Measurements from ENCODE around the gene PNPLA7.
"Not testable (repeated sequence)": the region's sequence is repeated elsewhere in the genome, so short reads cannot be mapped to it uniquely, and the experiment has no call there.

PNPLA7 gene

DNA sequence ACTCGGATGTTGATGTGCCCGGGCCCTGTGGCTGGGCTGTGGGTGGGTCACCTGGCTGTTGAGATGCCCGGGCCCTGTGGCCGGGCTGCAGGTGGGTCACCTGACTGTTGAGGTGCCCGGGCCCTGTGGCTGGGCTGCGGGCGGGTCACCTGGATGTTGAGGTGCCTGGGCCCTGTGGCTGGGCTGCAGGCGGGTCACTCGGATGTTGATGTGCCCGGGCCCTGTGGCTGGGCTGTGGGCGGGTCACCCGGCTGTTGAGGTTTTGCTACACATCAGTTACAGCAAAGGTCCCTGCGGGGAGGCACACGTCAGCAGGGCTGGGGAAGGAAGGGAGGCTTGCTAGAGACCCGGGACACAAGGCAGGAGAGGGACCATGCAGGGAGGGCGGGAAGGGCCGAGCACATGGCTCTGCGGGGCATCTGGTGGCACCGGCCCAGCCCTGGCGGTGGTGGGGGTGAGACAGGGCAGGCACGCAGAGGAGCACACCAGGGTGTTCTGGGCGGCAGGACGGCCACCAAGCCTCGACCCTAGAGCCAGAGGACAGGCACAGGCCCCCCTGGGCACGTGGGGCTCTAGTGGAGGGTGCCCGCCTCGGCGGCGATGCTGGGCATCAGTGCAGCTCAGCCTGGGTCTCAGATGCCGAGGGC is 35.4 kb downstream of the PNPLA7 start:
- DNase-seq, result no peak

- DNase-seq, result not testable (repeated sequence)
Observed at GRCh38 chr9:137513801-137514570, 36.2 kb downstream of the PNPLA7 start.

DNA sequence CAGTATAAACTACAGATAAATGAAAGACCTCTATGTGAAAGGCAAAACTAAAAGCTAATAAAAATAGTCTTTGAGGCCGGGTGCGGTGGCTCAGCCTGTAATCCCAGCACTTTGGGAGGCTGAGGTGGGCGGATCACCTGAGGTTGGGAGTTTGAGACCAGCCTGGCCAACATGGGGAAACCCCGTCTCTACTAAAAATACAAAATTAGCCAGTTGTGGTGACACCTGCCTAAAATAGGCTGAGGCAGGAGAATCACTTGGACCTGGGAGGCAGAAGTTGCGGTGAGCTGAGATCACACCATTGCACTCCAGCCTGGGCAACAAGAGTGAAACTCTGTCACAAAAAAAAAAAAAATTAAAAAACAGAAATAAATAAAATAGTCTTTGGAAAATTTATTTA is 37.1 kb downstream of the PNPLA7 start:
- not testable (repeated sequence) for DNase-seq

GRCh38 chr9:137511758-137512463 is 38.3 kb downstream of the PNPLA7 start:
- no peak for DNase-seq

- not testable (repeated sequence) for DNase-seq
Observed at GRCh38 chr9:137511126-137511525, 39.1 kb downstream of the PNPLA7 start.

DNA sequence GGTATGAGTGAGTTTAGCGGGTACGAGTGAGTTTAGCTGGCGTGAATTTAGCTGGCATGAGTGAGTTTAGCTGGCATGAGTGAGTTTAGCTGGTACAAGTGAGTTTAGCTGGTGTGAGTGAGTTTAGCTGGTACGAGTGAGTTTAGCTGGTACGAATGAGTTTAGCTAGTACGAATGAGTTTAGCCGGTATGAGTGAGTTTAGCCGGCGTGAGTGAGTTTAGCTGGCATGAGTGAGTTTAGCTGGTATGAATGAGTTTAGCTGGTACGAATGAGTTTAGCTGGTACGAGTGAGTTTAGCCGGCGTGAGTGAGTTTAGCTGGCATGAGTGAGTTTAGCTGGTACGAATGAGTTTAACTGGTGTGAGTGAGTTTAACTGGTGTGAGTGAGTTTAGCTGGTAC is 41.0 kb downstream of the PNPLA7 start:
- DNase-seq, result no peak

DNA sequence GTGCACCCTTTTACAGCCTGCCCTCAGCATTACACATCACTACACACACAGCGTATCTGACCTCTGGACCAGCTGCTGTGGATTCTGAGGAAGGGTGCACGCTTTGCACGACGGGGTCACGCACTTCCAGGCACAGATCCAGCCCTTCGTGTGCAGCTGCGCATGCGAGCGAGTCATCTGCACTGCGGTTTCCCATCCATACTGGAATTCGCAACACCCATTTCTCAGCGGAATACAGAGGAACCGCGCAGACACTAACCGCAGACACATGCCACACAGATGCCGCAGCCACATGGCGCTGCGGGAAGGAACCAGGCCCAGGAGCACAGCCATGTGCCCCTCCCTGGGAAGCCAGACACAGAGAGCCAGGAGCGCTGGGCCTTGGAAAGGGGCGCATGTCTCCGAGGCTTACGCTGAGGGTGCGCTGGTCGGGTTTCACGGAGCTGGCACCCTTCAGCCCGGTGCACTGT is 43.5 kb downstream of the PNPLA7 start:
- no peak for DNase-seq

GRCh38 chr9:137506274-137506673 is 43.9 kb downstream of the PNPLA7 start:
- DNase-seq, result no peak

DNA sequence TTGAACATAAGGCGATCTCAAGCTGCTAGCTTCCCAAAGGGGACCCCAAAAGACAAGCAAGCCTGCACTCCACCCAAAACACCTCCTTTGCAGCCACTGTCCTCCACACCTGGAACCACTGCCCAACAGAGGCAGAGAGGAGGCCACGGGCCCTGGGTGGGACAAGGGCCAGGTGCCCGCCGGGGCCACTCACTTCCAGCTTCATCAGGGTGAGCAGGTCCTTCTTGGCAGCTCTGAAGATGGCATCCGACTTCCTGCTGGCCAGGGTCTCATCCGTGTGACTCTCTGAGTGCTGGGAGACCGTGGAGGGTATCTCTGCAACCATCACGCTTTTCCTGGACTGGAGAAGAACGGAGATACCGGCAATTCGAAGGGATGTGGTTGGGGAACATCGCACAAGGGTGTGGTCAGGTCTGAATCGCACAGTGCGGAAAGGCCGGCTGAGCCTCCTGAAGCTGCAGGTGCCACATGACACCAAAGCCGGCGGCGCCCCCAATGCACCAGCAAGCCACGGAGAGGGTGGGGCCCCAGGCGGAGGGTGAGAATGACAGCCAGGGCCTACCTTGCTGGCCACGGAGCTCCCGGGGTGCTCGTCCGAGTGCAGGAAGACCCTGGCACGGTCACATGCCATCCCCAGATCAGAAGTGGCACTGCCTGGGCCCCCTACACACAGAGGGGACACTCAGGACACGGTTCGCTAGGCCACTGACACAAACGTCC is 44.6 kb downstream of the PNPLA7 start:
- no peak for DNase-seq

DNA sequence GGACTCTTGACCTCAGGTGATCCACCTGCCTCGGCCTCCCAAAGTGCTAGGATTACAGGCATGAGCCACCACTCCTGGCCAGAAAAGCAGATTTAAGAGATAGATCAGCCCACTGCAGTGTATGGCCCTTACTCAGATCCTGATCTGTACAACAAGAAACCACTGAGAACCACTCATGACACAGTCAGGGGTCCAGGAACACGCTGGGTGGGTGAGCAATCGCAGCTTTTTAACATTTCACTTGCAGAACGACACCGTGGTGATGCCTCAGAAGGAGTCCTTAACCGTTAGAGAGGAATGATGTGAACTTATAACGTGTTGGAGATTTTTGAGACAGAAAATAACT is 45.8 kb downstream of the PNPLA7 start:
- no peak for DNase-seq

DNA sequence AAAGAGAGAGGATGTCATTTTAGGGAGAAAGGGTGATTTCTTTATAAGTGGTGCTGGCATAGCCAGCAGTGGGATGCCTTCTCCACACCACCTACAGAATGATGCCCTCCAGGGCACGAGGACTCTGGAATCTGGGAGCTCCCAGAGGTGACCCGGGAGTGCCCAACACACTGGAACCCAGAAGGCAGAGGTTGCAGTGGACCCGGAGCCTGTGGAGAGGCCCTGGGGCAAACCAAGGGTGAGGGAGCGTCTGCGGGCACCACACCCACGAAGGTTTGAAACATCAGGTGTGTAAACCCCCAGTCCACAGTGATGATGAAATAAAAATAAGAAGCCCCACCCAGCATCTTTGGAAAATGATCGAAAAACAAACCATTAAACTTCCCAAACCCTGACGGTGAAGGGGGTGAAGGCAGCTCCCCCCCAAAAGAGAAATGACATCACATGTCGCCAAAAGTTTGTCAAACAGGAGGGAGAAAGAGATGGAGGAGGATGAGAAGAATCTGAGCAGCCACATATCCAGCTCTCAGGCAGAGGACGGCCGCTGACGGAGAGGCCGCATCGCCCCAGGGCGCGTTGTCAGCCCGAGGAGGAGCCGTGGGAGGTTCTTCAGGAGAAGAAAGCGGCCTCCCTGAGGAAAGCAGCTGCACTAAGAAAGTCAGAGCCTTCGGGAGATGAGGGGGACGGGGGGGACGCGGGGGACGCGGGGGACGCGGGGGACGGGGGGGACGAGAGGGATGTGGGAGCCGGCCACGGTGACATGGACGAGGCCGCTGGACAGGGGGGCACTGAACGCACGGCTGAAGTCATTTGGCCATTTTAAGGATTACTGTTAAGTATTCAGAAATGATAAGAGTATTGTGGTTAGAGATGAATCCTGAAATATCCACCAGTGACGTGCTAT is 47.9 kb downstream of the PNPLA7 start:
- no peak for DNase-seq

DNA sequence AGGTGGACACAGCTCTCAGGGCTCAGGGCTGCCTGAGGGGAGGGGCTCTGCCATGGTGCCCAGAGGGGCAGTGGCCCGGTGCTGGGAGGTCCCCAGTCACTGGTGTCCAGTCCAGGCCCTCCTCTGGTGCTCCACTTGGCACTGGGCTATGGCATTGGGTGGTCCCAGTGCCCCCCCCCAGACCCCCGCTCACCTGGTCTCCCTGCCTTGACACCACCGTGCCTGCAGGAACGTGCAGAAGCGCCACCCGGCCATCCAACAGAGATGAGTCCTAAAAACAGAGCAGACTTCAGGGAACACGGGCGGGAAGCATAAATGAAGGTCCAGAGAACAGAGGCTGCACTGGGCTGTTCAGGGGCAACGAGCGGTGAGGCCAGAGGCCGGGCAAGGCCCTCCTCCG is 48.7 kb downstream of the PNPLA7 start:
- no peak for DNase-seq

DNA sequence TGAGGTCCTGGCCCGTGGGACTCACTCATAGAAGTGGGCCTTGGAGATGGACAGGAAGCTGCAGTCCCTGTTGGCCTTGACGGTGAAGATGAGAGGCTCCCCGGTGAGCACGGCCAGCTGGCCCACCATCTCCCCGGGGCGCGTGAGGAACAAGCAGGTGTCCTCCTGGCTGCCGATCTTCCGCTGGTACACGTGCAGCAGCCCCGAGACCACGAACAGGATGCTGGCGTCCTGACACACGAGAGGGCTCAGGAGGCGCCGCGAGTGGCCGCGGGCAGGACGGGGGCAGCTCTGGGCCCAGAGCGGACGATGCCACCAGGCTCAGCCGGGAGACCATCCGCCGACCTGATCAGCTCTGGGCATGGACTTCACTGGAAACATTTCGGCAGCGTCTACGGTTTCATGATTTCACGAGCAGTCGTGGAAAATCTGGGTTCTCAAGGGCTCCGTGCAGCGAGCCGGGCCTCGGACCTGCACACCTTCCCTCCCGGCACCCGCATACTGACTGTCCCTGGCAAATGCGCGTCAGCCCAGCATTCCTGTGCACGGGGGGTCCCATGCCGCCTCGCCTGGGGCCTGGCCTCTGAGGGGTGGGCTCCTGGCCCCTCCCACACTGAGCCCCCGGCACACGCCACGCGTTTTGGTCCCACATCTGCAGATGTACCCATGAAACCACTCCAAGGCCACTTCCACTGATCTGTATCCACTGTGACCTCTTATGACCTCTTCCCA is 49.4 kb downstream of the PNPLA7 start:
- DNase-seq, result no peak

DNA sequence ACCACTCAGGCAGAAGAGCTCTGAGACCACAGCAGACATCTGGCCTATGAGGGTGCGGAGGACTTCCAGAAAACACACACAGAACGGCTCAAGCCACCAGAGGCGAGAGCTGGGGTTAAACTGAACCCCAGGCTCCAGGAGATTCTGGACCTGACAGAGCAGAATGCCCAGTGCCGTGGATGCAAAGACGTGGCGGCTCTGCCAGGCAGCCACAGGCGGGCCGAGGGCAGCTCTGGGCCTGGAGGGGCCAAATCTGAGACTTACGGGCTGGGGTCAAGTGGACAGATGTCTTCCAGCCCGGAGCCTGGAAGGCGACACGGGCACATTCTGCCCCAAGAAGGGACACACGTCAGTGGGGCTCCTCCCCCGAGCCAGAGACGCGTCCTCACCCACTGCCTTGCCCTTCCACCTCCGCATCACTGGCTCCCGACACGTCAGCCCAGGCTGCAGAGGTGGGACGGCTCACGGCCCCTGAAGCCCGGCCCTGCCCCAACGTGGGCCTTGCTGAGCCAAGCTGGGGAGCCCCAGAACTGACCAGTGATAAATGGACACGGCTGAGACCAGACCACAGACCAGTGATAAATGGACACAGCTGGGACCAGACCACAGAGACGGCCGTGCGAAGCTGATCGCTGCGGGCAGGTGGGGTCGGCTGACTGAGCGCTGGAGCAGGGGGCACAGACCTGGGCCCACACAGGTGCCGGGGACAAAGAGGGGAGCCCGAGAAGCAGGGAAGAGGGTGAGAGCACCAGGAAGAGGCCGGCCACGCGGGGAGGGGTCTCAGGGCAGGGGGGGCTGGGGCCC is 50.1 kb downstream of the PNPLA7 start:
- DNase-seq, result no peak

GRCh38 chr9:137499416-137499815 is 50.8 kb downstream of the PNPLA7 start:
- no peak for DNase-seq

DNA sequence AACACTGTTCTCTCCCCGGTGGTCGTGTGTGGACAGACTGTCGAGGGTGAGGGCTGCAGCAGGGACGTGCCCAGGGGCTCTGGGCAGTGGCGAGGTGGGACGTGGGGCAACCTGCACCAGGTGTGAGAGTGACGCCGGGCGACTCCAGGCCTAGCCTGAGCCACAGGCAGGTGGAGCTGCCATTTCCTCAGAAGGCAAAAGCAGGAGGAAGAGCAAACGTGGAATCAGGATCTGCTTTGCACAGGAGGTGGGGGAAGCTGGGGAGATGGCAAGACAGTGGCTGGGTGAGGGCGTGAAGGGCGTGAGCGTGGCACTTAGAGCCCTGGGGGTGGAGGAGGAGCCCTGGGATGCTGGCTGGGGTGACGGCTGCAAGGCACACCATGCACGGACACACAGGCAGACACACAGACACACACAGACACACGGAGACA is 51.5 kb downstream of the PNPLA7 start:
- DNase-seq, result no peak

GRCh38 chr9:137497921-137498719 is 52.1 kb downstream of the PNPLA7 start:
- DNase-seq, result no peak

DNA sequence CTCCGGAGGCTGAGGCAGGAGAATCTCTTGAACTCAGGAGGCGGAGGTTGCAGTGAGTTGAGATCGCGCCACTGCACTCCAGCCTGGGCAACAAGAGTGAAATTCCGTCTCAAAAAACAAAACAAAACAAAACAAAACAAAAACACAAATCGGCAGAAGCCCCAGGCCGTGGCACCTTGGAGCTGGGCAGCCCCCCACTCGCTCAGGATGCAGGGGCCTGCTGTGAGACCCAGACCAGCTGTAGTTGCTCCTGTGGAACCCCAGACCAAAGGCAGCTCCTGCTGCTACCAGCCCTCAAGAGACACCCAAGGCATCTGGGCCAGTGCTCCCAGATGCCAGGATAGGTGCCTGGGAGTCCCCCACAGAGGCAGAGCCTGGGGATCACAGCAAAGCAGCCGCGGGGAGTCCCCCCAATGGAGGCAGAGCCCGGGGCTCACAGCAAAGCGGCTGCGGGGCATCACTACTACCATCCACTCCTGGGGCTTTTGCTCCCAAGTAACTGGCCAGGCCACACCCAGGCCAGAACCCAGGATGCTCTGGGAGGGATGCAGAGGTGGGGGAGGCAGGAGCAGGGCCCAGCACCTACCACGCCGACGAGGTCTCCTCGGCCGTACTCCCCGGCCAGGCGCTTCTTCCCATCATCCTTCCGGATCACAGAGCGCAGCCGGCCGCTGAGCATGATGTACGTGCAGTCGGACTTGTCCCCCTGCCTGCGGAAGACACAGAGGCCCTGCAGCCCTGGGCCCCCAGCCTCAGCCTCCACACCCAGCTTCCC is 53.4 kb downstream of the PNPLA7 start:
- DNase-seq, result no peak
